HEK293T (cell line): ENCODE data around the gene GTF2IRD2.
"Not testable (repeated sequence)": the region's sequence is repeated elsewhere in the genome, so short reads cannot be mapped to it uniquely, and the experiment has no call there.

Experiments used
- BHLHE40 ChIP-seq: fragments of 450-650 bp; IDR thresholded peaks from 2 replicates; pipeline ENCODE4 v1.6.1; 2016; ENCODE audit warnings: mild to moderate bottlenecking, moderate library complexity, borderline replicate concordance
- ELF4 ChIP-seq: fragments of 450-650 bp; IDR thresholded peaks from 2 replicates; pipeline ENCODE4 v1.6.1; 2017; ENCODE audit warnings: antibody characterized with exemption
- HDGF ChIP-seq: fragments of 450-650 bp; IDR thresholded peaks from 2 replicates; pipeline ENCODE4 v1.6.1; 2017; ENCODE audit warnings: antibody characterized with exemption, borderline replicate concordance
- PKNOX1 ChIP-seq: fragments of 450-650 bp; IDR thresholded peaks from 2 replicates; pipeline ENCODE4 v1.6.1; 2016
- SP1 ChIP-seq: fragments of 450-650 bp; IDR thresholded peaks from 2 replicates; pipeline ENCODE4 v1.6.1; 2017
- SUZ12 ChIP-seq: fragments of 450-650 bp; IDR thresholded peaks from 2 replicates; pipeline ENCODE4 v1.6.1; 2016; ENCODE audit warnings: mild to moderate bottlenecking
- TARDBP ChIP-seq: fragments of 450-650 bp; IDR thresholded peaks from 2 replicates; pipeline ENCODE4 v1.6.1; 2016

- not testable (repeated sequence) for TF ChIP-seq SUZ12, SP1, HDGF, TARDBP, PKNOX1, BHLHE40, ELF4
Measured at GRCh38 chr7:74882110-74882509, 30.7 kb upstream of the GTF2IRD2 start.
